ENCODE results near the gene SPATA46. TPM values are rescaled to one million over a fixed set of nuclear protein-coding genes. Genes with fewer than 3 reads are reported as not detected.
"Not testable (repeated sequence)": the region's sequence is repeated elsewhere in the genome, so short reads cannot be mapped to it uniquely, and the experiment has no call there.

Gene SPATA46
- total and polyA plus RNA-seq, 9 of the 15 experiments (the other 6 are each of a cell fraction or from before 2014, with no cell fraction given) = 0.04 to 0.11 TPM; not detected in 7

GRCh38 chr1:162418584-162418983 lies 41.9 kb upstream of the SPATA46 start (continued):
- TF ChIP-seq TEAD4 (IDR thresholded peaks at IDR 0.05; ENCODE audit: low read length) = peak; percentile 64
- TF ChIP-seq TEAD4 (CRISPR knock-in tag; IDR thresholded peaks at IDR 0.05; ENCODE audit: borderline replicate concordance); NR2C1 (tag; IDR thresholded peaks at IDR 0.05): not testable (repeated sequence)
- TF ChIP-seq CBFA2T2 (conservative IDR thresholded peaks at IDR 0.05) = peak; percentile 74
- TF ChIP-seq DPF2 (IDR thresholded peaks at IDR 0.05) = peak; percentile 88
- peak; percentile 38; the same call in 1 of the 2 replicates for TF ChIP-seq DMBX1 (CRISPR knock-in tag; IDR thresholded peaks at IDR 0.05; ENCODE audit: borderline replicate concordance)
- peak; percentile 86 for TF ChIP-seq JUND (IDR thresholded peaks at IDR 0.05; ENCODE audit: borderline replicate concordance, low read depth, low read length)
- peak; percentile 84; the same call in 2 of the 3 replicates for TF ChIP-seq JUND (tag; IDR thresholded peaks at IDR 0.05; ENCODE audit: borderline replicate concordance, low read depth, low read length)
- 0 out of 2 replicates have a peak, but pooled peaks have one; percentile 7 for TF ChIP-seq ARID3A (IDR thresholded peaks at IDR 0.05; ENCODE audit: borderline replicate concordance, low read depth, low read length)
- TF ChIP-seq TAL1 (IDR thresholded peaks at IDR 0.05) = peak; percentile 45; the same call in 1 of the 2 replicates
- 0 out of 2 replicates have a peak, but pooled peaks have one; percentile 23 for TF ChIP-seq NR2C1 (IDR thresholded peaks at IDR 0.05)
- TF ChIP-seq CBFA2T3 (IDR thresholded peaks at IDR 0.05) = peak; percentile 84
- TF ChIP-seq CREM (IDR thresholded peaks at IDR 0.05; ENCODE audit: low read depth) = 0 out of 2 replicates have a peak, but pooled peaks have one; percentile 31
- TF ChIP-seq ZBTB2 (IDR thresholded peaks at IDR 0.05) = peak; percentile 59; the same call in 1 of the 2 replicates
- peak in 1 of 2 experiments; percentile 45; a peak in 2 of 4 replicates for TF ChIP-seq HDAC1 (IDR thresholded peaks at IDR 0.05)
- peak; percentile 61; the same call in 1 of the 2 replicates for TF ChIP-seq NCOR1 (IDR thresholded peaks at IDR 0.05)
- TF ChIP-seq RCOR1 (IDR thresholded peaks at IDR 0.05; ENCODE audit: borderline replicate concordance in 1 of 2, low read depth in 2 of 2, low read length in 2 of 2) = peak in 1 of 2 experiments; percentile 60; a peak in 1 of 4 replicates
